SK-N-SH treated with all-trans-retinoic acid at 6 μM for 48 hours (cell line): Measurements from ENCODE around the gene ARHGAP12.

Source experiments
- ATAC-seq: fragments of 200-7000 bp; cut with Tn5 transposase; 3 replicates; pipeline ENCODE4 v1.9.1; 2020; ENCODE audit warnings: mild to moderate bottlenecking, moderate library complexity
- ARNTL ChIP-seq: fragments of 450-650 bp; formaldehyde crosslinking; IDR thresholded peaks from 2 replicates; pipeline ENCODE4 v1.5.0; 2020; ENCODE audit warnings: low read depth, mild to moderate bottlenecking, moderate library complexity, borderline replicate concordance
- BACH2 ChIP-seq: fragments of 250-450 bp; sonication (Bioruptor Pico); IDR thresholded peaks from 2 replicates; pipeline ENCODE4 v1.9.0; 2021; ENCODE audit warnings: mild to moderate bottlenecking, borderline replicate concordance
- CREB5 ChIP-seq: fragments of 250-450 bp; sonication (Bioruptor Pico); IDR thresholded peaks from 2 replicates; pipeline ENCODE4 v1.5.1; 2020; ENCODE audit warnings: low read depth, mild to moderate bottlenecking, moderate library complexity
- CSDC2 ChIP-seq: fragments of 250-450 bp; sonication (Bioruptor Pico); IDR thresholded peaks from 2 replicates; pipeline ENCODE4 v1.5.0; 2020; ENCODE audit warnings: mild to moderate bottlenecking, moderate library complexity
- CSRNP3 ChIP-seq: fragments of 250-450 bp; sonication (Bioruptor Pico); IDR thresholded peaks from 2 replicates; pipeline ENCODE4 v1.5.1; 2021; ENCODE audit warnings: mild to moderate bottlenecking, moderate library complexity
- ESRRG ChIP-seq: fragments of 250-450 bp; sonication (Bioruptor Pico); IDR thresholded peaks from 2 replicates; pipeline ENCODE4 v1.6.1; 2021; ENCODE audit warnings: mild to moderate bottlenecking
- ISL1 ChIP-seq: fragments of 250-450 bp; sonication (Bioruptor Pico); IDR thresholded peaks from 2 replicates; pipeline ENCODE4 v2.1.2; 2022; ENCODE audit warnings: mild to moderate bottlenecking, moderate library complexity
- OSR1 ChIP-seq: fragments of 250-450 bp; sonication (Bioruptor Pico); IDR thresholded peaks from 2 replicates; pipeline ENCODE4 v1.8.0; 2022; ENCODE audit warnings: moderate library complexity, mild to moderate bottlenecking, inconsistent platforms
- PPARA ChIP-seq: fragments of 250-450 bp; sonication (Bioruptor Pico); IDR thresholded peaks from 2 replicates; pipeline ENCODE4 v1.5.0; 2020; ENCODE audit warnings: mild to moderate bottlenecking, borderline replicate concordance
- RARB ChIP-seq: fragments of 250-450 bp; sonication (Bioruptor Pico); IDR thresholded peaks from 2 replicates; pipeline ENCODE4 v1.8.0; 2021; ENCODE audit warnings: mild to moderate bottlenecking, moderate library complexity
- SNAI2 ChIP-seq: fragments of 250-450 bp; sonication (Bioruptor Pico); IDR thresholded peaks from 2 replicates; pipeline ENCODE4 v1.5.0; 2020; ENCODE audit warnings: mild to moderate bottlenecking, moderate library complexity
- TOX ChIP-seq: fragments of 250-450 bp; sonication (Bioruptor Pico); IDR thresholded peaks from 2 replicates; pipeline ENCODE4 v1.8.0; 2021; ENCODE audit warnings: mild to moderate bottlenecking, moderate library complexity, borderline replicate concordance
- TSHZ2 ChIP-seq: fragments of 250-450 bp; sonication (Bioruptor Pico); IDR thresholded peaks from 2 replicates; pipeline ENCODE4 v1.5.0; 2020; ENCODE audit warnings: mild to moderate bottlenecking, moderate library complexity
- ZC3H10 ChIP-seq: fragments of 250-450 bp; sonication (Bioruptor Pico); IDR thresholded peaks from 2 replicates; pipeline ENCODE4 v1.5.1; 2021; ENCODE audit warnings: mild to moderate bottlenecking, moderate library complexity
- ZFP3 ChIP-seq: fragments of 250-450 bp; sonication (Bioruptor Pico); IDR thresholded peaks from 2 replicates; pipeline ENCODE4 v1.5.0; 2020; ENCODE audit warnings: mild to moderate bottlenecking, moderate library complexity
- ZFP30 ChIP-seq: fragments of 450-650 bp; formaldehyde crosslinking; IDR thresholded peaks from 2 replicates; pipeline ENCODE4 v1.5.0; 2022; ENCODE audit warnings: mild to moderate bottlenecking, moderate library complexity
- ZNF565 ChIP-seq: fragments of 450-650 bp; formaldehyde crosslinking; conservative IDR thresholded peaks from 2 replicates; pipeline ENCODE4 v1.5.0; 2020; ENCODE audit warnings: low read depth, mild to moderate bottlenecking, moderate library complexity
- ZNF70 ChIP-seq: fragments of 450-650 bp; formaldehyde crosslinking; IDR thresholded peaks from 2 replicates; pipeline ENCODE4 v1.5.0; 2020; ENCODE audit warnings: mild to moderate bottlenecking, moderate library complexity
- ZNF8 ChIP-seq: fragments of 450-650 bp; formaldehyde crosslinking; IDR thresholded peaks from 2 replicates; pipeline ENCODE4 v1.5.0; 2020; ENCODE audit warnings: mild to moderate bottlenecking, moderate library complexity
- TF ChIP-seq, protein P1 (sequence below): fragments of 250-450 bp; sonication (Bioruptor Pico); IDR thresholded peaks from 2 replicates; pipeline ENCODE4 v1.8.0; 2020; ENCODE audit warnings: mild to moderate bottlenecking, moderate library complexity, borderline replicate concordance

ARHGAP12 gene

GRCh38 chr10:31808258-31809218 lies 120.1 kb downstream of the ARHGAP12 start:
- TF ChIP-seq ARNTL (no peak), ESRRG (CRISPR knock-in tag) (no peak), ZFP30 (CRISPR knock-in tag) (no peak), CSDC2 (CRISPR knock-in tag) (no peak), PPARA (CRISPR knock-in tag) (no peak), BACH2 (no peak), ZC3H10 (CRISPR knock-in tag) (no peak), ZNF8 (CRISPR knock-in tag) (no peak), ZNF565 (CRISPR knock-in tag) (no peak), TSHZ2 (CRISPR knock-in tag) (no peak)
- TF ChIP-seq, protein P1, sequence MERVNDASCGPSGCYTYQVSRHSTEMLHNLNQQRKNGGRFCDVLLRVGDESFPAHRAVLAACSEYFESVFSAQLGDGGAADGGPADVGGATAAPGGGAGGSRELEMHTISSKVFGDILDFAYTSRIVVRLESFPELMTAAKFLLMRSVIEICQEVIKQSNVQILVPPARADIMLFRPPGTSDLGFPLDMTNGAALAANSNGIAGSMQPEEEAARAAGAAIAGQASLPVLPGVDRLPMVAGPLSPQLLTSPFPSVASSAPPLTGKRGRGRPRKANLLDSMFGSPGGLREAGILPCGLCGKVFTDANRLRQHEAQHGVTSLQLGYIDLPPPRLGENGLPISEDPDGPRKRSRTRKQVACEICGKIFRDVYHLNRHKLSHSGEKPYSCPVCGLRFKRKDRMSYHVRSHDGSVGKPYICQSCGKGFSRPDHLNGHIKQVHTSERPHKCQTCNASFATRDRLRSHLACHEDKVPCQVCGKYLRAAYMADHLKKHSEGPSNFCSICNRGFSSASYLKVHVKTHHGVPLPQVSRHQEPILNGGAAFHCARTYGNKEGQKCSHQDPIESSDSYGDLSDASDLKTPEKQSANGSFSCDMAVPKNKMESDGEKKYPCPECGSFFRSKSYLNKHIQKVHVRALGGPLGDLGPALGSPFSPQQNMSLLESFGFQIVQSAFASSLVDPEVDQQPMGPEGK: no peak
- ATAC-seq: peak; percentile 83

- TF ChIP-seq OSR1: no peak
- no peak for TF ChIP-seq ZNF8 (CRISPR knock-in tag)
- TF ChIP-seq BACH2: no peak
- TF ChIP-seq CSDC2 (CRISPR knock-in tag): no peak
- no peak for TF ChIP-seq SNAI2 (CRISPR knock-in tag)
- no peak for TF ChIP-seq ZFP3
- TF ChIP-seq, all 23 proteins: peak for 0
- ATAC-seq: no peak
Measured at GRCh38 chr10:31804352-31804810, 124.2 kb downstream of the ARHGAP12 start.

GRCh38 chr10:31803606-31804351 lies 124.9 kb downstream of the ARHGAP12 start:
- ATAC-seq: no peak
- no peak for TF ChIP-seq BACH2
- TF ChIP-seq ARNTL: no peak
- no peak for TF ChIP-seq SNAI2 (CRISPR knock-in tag)
- no peak for TF ChIP-seq ZNF8 (CRISPR knock-in tag)
- no peak for TF ChIP-seq RARB (CRISPR knock-in tag)
- no peak for TF ChIP-seq ZFP30 (CRISPR knock-in tag)
- no peak for TF ChIP-seq ZNF565 (CRISPR knock-in tag)
- TF ChIP-seq ISL1 (CRISPR knock-in tag): no peak
- TF ChIP-seq CREB5: no peak
- TF ChIP-seq TSHZ2 (CRISPR knock-in tag): no peak
- TF ChIP-seq CSDC2 (CRISPR knock-in tag): no peak
- no peak for TF ChIP-seq ZNF70
- TF ChIP-seq, protein P1: no peak
- TF ChIP-seq TOX (CRISPR knock-in tag): no peak
- no peak for TF ChIP-seq ZC3H10 (CRISPR knock-in tag)
- TF ChIP-seq CSRNP3 (CRISPR knock-in tag): no peak
